Panc1 (cell line): ENCODE data around the gene CCT6A. TPM values are rescaled to one million over a fixed set of nuclear protein-coding genes. Genes with fewer than 3 reads are reported as not detected.

Experiments used
- ATAC-seq: fragments of 200-7000 bp; cut with Tn5 transposase; 2 replicates; pipeline ENCODE4 v1.9.1; 2020; ENCODE audit warnings: mild to moderate bottlenecking, moderate library complexity
- BruUV-seq: library from RNA; stranded (reverse); fragments of 400-500 nt; replicated peaks from 2 replicates; lab custom pipeline; 2021; lab: Mats Ljungman, UMichigan
- CTCF ChIA-PET: fragments of 300-600 bp; sonication (Branson Sonifier 250); formaldehyde crosslinking; loops from one replicate; lab custom pipeline; 2022; ENCODE audit warnings: antibody characterized with exemption; lab: Charles Lee
- POLR2A ChIA-PET: fragments of 300-600 bp; sonication (Branson Sonifier 250); formaldehyde crosslinking; loops from one replicate; lab custom pipeline; 2022; ENCODE audit warnings: antibody characterized with exemption; lab: Charles Lee
- DNase-seq: peaks from one replicate; pipeline ENCODE4 v3.0.0-alpha.2; 2010; ENCODE audit warnings: low read depth, low spot score
- H3K27ac ChIP-seq: 2 replicates; pipeline ENCODE4 v1.5.1; 2011; ENCODE audit warnings: mild to moderate bottlenecking, low read length, inconsistent platforms
- H3K27me3 ChIP-seq: fragments of 200-500 bp; sonication (Bioruptor generic); 2 replicates; pipeline ENCODE4 v1.6.0; 2014; ENCODE audit warnings: low read length, inconsistent platforms; ENCODE audit not compliant: control insufficient read depth, insufficient read depth
- H3K36me3 ChIP-seq: fragments of 200-500 bp; sonication (Bioruptor generic); 2 replicates; pipeline ENCODE4 v1.5.1; 2014; ENCODE audit warnings: inconsistent platforms, mild to moderate bottlenecking, low read length, moderate library complexity; ENCODE audit not compliant: control insufficient read depth, insufficient read depth
- H3K4me1 ChIP-seq: 2 replicates; pipeline ENCODE4 v1.5.1; 2011; ENCODE audit warnings: inconsistent platforms, mild to moderate bottlenecking, low read length, moderate library complexity; ENCODE audit not compliant: control insufficient read depth, insufficient read depth
- H3K4me3 ChIP-seq, 2 experiments: 2 replicates each; pipeline ENCODE4 v1.5.1; 2011 to 2012; ENCODE audit warnings: low read depth in 2 of 2, low read length in 2 of 2, mild to moderate bottlenecking in 2 of 2, inconsistent platforms in 1 of 2, moderate library complexity in 1 of 2
- H3K9me3 ChIP-seq: fragments of 200-500 bp; sonication (Bioruptor generic); 2 replicates; pipeline ENCODE4 v1.5.1; 2014; ENCODE audit warnings: low read depth, mild to moderate bottlenecking, inconsistent platforms, low read length, moderate library complexity; ENCODE audit not compliant: control insufficient read depth, insufficient read depth
- CTCF ChIP-seq: fragments of 450-650 bp; IDR thresholded peaks from 2 replicates; pipeline ENCODE4 v1.5.1; 2017; ENCODE audit warnings: mild to moderate bottlenecking
- POLR2AphosphoS5 ChIP-seq: IDR thresholded peaks from 2 replicates; pipeline ENCODE4 v1.6.1; 2012; ENCODE audit warnings: mild to moderate bottlenecking, low read depth, low read length, moderate library complexity
- REST ChIP-seq, 2 experiments: IDR thresholded peaks; 2 replicates each; pipeline ENCODE4 v1.6.1; 2011 to 2012; ENCODE audit warnings: low read depth in 2 of 2, control low read depth in 1 of 2, low read length in 1 of 2, mild to moderate bottlenecking in 1 of 2, moderate library complexity in 1 of 2; ENCODE audit not compliant: insufficient read depth in 1 of 2
- SIN3A ChIP-seq: IDR thresholded peaks from 2 replicates; pipeline ENCODE4 v1.6.1; 2012; ENCODE audit warnings: low read depth, mild to moderate bottlenecking, low read length, moderate library complexity, borderline replicate concordance; ENCODE audit not compliant: insufficient read depth
- TCF7L2 ChIP-seq: IDR thresholded peaks from 2 replicates; pipeline ENCODE4 v1.6.1; 2011; ENCODE audit warnings: mild to moderate bottlenecking, low read depth, low read length, inconsistent platforms
- in situ Hi-C: cut with HindIII; loops from 2 replicates; pipeline ENCODE4 v1.10.0; 2016; ENCODE audit warnings: low sequenced_read_pairs, low pct_unique_long_range_greater_than_20kb
- intact Hi-C: fragments of 100-400 bp; cut with micrococcal nuclease; formaldehyde crosslinking; loops from one replicate; pipeline ENCODE4 v1.10.0; 2022; ENCODE audit not compliant: unreplicated experiment
- total RNA-seq: library from RNA; stranded (reverse); gene quantifications from one replicate; pipeline ENCODE4 v1.2.1, GENCODE V29; 2021; ENCODE audit not compliant: unreplicated experiment

Gene CCT6A
- total RNA-seq, 1 experiment from 2014 or later, result 324 TPM

- BruUV-seq, result no TSS peak
- Histone ChIP-seq H3K27me3 (no peaks in the 10 kb centered on the region), H3K36me3 (no peaks in the 10 kb centered on the region), H3K27ac (no peak overlapping the region), H3K4me1 (no peaks in the 10 kb centered on the region), H3K4me3 (no peak overlapping the region), H3K9me3 (no peaks in the 10 kb centered on the region)
- intact Hi-C loops, result no loop called here
- DNase-seq (no peak), ATAC-seq (no peak)
- CTCF ChIA-PET, result no interaction called here
- in situ Hi-C loops, result no loop called here
- POLR2A ChIA-PET, result no interaction called here
- TF ChIP-seq REST (IDR thresholded peaks at IDR 0.05; ENCODE audit: insufficient read depth in 1 of 2, low read depth in 2 of 2, low read length in 1 of 2) (no peak), SIN3A (no peak), POLR2AphosphoS5 (no peak), TCF7L2 (no peak), CTCF (no peak)
These were observed 35.2 kb downstream of the CCT6A start for GRCh38 chr7:56086761-56087160.

- in situ Hi-C loops (no loop called here), intact Hi-C loops (no loop called here)
- no peak for DNase-seq
- Histone ChIP-seq H3K27me3 (no peaks in the 10 kb centered on the region), H3K4me3 (no peak overlapping the region), H3K36me3 (no peaks in the 10 kb centered on the region), H3K4me1 (peaks cover 2% of the 10 kb centered on the region; the same call in 1 of the 2 replicates), H3K9me3 (no peaks in the 10 kb centered on the region), H3K27ac (no peak overlapping the region)
- no TSS peak for BruUV-seq
- no peak for ATAC-seq
- TF ChIP-seq POLR2AphosphoS5, result no peak
- TF ChIP-seq REST (IDR thresholded peaks at IDR 0.05; ENCODE audit: insufficient read depth in 1 of 2, low read depth in 2 of 2, low read length in 1 of 2), result no peak
- no peak for TF ChIP-seq CTCF
- TF ChIP-seq SIN3A, result no peak
- TF ChIP-seq TCF7L2, result no peak
- ChIA-PET CTCF (no interaction called here), POLR2A (no interaction called here)
These were observed 35.9 kb downstream of the CCT6A start for GRCh38 chr7:56087445-56087844.
